Fibroblast of skin of right biceps (primary cell): Measurements from ENCODE around the gene STIM1.
"Not testable (repeated sequence)": the region's sequence is repeated elsewhere in the genome, so short reads cannot be mapped to it uniquely, and the experiment has no call there.

Experiments used
- DNase-seq: peaks from one replicate; pipeline ENCODE4 v3.0.0-alpha.2; 2013

Gene STIM1

DNA sequence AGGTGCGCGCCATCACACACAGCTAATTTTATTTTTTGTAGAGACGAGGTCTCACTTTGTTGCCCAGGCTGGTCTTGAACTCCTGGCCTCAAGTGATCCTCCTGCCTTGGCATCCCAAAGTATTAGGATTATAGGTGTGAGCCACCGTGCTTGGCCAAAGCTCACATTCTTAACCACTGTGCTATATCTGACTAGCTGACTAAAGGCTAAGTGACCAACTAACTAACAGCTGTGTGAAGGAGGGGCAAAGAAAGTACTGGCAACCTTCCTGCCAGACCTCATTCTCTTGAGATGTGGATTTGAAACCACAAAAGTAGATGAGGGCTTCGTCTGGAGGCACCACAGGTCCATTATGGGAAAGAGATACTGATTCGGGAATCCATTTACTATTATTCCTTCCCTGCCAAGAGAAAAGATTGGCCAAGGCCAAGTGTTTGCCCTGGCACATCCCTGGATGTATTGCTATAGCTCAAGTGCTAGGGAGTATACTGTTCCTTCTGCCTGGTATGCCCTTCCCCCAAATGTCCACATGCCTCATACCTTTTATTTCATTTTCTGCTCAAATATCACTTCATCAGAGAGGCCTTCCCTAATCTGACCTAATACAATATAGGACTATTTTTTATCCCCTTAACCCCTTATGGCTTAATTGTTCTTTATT, 186.4 kb downstream of the STIM1 start:
- DNase-seq: no peak

DNA sequence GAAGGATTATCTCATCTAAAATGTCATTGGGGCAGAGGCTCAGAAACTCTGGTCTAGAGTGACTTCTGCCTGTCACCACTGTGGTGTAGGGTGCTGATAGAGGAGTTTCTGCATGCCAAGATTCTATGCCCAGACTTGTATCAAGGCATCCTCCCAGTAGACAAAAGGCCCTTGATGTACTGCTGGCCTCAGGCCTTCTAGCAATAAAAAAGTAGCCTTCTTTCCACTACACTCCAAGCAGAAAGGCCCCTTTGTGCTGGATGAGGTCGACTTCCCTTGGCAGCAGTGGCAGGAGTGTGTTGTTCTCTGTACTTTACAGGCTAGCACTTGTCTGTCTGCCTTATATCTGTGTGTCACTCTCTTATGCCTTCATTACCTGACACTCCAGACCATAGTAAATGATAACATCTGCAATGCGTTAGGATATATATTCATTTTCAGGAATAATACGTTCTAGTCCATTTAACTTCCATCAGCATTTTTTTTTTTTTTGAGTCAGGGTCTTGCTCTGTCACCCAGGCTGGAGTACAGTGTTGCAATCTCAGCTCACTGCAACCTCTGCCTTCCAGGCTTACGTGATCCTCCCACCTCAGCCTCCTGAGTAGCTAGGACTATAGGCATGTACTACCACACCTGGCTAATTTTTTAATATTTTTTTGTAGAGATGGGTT, 189.6 kb downstream of the STIM1 start:
- DNase-seq: no peak

DNA sequence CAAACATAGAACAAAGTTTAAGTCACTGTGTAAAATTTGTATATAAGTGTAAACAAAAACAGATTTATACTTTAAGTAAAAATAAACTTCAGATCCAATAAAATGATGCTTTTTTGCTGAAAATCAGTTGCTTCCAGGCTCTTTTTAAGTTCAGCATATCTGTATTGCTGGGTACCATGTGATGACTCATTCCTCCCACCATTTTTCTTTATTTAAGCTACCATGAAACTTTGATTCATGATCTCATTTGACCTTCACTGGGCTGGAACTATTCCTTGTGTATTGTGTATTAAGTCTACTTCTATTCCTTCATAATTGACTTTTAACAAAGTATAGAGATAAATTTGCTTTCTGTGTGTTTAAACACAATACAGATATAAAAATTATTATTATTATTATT, 192.9 kb downstream of the STIM1 start:
- DNase-seq: no peak

DNA sequence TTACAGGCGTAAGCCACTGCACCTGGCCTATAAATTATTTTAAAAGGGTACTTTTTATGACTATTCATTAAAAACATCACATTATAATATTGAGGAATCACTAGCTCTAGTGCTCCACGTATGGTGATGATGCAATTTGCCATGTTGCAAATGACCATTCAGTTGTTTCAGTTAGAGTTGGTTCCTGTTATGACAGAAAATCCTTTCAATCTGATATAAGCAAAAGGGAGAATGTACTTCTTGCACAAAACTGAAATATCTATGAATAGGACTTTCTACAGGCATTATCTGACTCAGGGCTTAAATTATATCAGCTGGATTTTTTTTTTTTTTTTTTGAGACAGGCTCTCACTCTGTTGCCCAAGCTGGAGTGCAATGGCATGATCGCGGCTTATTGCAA, 193.5 kb downstream of the STIM1 start:
- DNase-seq: no peak

DNA sequence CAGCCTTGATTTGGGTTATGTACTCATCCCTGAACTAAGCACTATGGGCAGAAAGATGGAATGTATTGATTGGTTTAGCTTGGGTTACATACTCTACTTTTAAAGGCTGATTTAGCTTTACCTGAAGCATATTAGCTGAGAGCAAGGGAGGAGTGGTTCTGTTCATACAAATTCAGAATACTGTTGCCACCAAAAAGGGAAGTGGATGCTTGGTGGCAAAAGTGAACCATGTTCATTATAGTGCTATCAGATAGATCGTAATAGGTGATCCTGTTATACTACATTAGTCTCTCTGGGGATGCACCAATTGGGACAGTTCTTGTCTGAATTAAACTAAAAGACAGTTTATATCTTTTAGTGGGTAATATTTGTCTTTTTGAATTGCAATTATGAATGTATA, 194.7 kb downstream of the STIM1 start:
- no peak for DNase-seq

DNA sequence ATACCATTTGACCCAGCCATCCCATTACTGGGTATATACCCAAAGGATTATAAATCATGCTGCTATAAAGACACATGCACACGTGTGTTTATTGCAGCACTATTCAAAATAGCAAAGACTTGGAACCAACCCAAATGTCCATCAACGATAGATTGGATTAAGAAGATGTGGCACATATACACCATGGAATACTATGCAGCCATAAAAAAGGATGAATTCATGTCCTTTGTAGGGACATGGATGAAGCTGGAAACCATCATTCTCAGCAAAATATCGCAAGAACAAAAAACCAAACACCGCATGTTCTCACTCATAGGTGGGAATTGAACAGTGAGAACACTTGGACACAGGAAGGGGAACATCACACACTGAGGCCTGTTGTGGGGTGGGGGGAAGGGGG, 197.7 kb downstream of the STIM1 start:
- not testable (repeated sequence) for DNase-seq

DNA sequence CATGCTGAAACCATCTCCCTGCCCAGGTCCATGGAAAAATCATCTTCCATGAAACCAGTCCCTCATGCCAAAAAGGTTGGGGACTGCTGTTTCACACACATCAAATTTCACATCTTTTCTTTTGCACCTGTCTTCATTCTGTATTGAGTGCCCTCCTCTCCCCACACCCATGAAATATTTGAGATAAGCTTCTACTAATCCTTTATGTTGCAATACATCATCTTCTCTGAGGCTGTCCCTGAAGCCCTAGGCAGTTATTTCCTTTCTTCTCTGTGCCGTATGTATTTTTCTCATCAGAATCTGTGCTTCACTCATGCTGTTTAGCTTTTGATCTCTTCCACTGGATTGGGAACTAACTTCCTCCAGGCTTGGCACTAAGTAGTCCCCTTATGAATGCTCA, 199.2 kb downstream of the STIM1 start:
- DNase-seq: no peak

DNA sequence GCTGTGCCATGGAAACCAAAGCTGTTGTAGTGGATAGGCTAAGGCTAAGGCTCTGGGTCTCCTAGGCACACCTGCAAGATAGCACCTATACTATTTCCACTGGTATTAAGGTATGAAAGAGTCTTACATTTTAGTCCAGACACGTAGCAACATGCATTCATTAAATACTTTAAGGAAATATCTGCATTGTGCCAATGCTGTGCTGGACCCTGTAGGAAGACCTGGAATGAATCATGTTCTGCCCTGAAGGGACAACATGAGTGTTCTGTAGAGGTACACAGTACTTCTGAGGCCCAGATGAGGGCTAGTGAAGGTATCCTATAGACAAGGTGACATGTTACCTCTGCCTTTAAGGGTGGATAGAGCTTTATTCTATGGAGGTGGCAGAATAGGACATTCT, 204.0 kb downstream of the STIM1 start:
- no peak for DNase-seq

DNA sequence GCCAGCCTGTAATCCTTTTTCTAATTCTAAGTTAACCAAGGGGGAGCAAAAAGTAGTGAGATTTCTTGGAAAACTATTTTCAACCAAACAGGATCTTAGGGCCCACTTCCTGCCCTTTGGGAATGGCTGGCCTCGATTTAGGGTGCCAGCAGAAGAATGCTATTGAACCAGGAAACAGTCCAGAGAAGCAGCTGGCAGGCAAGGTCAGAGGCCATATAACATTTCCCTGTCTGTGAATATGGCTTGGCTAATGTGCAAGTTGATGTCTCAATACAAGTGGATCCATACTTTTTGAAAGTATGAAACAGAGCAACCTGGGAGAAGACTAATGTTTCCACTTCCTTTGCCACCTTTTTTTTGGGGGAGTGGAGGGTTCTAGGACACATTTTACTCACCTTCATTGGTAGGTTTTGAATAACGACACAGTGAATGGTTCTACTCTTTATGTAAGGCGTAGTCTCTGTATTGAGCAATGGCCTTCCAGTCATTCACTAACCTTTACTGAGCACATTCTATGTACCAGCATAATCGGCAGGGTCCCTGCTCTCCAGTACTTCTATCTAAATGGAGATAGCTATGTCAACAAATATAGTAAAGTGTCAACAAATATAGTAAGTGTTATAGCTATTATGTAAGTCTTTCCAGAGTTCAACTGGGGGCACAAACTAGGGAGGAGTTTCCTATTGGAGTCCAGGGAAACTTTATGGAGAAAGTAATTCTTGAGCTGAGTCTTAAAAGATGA, 204.9 kb downstream of the STIM1 start:
- no peak for DNase-seq

DNA sequence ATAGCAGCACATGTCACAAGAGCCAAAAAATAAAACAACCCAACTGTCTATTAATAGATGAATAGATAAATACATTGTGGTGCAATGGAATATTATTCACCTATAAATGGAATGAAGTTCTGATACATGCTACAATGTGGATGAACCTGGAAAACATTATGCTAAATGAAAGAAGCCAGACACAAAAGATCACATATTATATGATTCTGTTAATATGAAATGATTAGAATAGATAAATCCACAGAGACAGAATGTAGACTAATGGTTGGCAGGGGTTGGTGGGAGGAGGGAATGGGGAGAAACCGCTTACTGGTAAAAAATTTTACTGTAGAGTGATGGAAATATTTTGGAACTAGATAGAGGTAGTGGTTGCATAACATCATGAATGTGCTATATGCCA, 206.2 kb downstream of the STIM1 start:
- no peak for DNase-seq

DNA sequence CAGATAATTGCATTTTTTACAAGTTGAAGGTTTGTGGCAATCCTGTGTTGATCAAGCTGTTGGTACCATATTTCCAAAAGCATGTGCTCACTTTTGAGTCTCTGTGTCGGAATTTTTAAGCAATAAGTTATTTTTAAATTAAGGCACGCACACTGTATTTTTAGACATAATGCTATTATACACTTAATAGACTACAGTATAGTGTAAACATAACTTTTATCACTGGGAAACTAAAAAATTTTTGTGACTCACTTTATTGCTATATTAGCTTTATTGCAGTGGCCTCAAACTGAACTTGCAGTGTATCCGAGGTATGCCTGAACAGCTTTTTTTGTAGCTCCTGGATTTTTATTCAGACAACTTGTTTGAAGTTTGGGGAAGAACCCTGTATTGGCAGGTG, 207.9 kb downstream of the STIM1 start:
- peak; percentile 14 for DNase-seq

DNA sequence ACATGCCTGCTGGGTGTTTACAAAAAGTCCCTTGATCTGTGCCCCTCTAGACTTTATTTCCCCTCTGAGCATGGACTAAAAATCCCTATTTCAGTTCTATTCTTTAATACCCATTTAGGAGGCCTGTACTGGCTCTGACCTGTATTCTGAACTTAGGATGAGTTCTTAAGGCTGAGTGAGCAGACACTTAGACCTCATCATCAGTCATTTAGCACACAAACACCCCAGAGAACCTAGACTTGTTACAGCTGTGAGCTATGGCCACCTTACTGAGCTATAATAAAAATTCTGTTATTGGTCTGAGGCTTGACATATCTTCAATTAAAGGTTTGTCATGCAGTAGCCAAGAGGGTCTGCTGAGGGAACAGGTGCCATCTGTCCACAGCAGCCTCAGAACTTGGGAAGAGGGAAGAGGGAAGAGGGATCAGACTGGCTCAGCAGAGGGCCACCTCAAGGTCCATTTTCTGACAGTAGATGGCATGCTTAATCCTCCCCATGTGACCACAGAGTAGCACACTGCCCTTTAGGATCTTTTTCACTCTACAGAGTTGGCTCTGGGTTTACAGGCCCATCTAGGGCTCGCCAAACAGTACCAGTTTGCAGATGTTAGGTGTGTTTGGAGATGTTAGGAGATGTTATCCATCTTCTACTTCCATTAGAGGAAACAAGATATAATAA, 209.0 kb downstream of the STIM1 start:
- DNase-seq: no peak

DNA sequence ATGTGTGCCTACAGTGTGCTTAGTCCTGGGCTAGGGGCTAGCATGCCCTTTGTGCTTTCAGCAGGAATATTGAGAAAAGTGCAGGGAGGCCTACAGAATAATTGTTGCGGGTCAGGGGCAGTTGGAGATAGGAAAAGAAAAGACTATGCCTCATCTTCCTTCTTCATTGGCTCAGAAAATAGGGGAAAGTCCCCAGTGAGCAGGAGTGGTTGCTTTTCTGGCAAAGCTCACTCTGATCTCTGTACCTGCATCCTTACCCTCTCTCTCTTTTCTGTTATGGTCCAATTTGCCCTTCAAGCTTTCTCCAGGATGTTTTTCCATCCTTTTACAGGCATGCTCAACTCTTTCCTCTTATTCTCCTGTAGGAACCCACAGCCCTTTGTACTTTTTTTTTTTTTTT, 209.6 kb downstream of the STIM1 start:
- no peak for DNase-seq

DNA sequence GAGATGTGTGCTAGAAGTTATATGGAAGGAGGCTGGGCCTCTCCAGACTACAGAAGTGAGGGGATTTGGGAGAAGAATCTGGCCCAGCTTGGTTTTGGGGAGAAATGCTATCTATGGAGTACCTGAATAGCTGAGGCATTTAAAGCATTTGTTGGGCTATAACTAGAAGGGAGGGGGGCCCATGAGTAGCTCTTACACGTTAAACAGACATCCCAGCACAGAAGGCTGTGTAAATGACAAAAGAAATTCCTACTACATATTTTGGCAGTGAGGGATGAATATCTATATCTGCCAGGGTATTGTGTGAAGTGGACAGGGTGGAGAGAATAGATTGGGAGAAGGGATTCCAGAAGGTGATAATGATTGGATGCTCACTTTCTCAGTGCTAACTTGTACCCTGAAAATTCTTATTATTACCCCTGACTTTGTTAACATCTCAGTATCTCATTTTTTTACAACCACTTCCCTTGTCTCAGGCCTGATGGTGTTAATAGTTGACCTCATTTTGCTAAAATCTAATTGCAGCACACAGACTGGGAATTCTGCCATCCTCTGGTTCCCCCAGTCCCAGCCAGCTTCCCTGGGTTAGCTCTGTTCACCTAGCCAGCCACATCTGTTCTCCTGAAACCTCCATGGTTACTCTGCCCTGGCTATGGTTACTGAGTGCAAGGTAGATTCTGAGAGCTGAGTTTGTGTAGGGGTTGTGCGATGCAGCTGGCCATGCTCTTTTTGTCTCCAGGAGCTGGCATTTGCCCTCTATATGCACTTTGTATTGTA, 210.3 kb downstream of the STIM1 start:
- peak; percentile 31 for DNase-seq

DNA sequence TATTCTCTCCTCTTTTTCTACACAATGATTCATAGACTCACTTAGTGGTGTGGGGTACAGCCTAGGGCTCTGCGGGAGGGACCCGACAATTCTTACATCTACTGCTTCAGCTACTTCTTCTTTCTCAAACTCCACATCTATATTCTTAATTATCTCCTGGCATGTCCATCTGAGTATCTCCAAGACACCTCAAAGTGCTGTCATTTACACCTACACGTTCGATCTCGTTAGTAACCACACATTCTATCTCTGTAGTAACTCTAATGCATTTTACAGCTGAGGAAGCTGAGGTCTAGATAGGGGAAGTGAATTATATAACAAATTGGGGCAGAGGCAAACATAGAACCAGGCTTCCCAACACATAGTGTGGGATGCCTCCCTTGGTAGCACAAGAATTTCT, 211.4 kb downstream of the STIM1 start:
- DNase-seq: no peak

DNA sequence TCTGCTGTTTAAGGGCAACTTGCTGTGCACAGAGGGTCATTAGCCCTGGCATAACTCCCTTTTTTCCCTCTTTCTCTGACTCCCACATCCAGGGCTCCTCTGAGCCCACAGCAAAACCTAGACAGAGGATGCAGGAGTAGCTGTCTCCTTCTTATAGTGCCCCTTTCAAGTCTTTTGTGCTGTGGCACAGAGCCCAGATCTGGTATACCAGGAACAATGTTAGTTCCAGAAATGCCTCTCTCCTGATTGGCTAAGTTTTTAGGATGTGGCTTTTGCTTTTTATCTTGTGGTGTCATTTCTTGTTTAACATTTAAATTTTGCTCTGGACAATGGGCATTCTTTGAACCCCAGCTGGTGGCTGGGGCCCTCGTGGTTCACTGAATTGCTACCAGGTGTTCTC, 213.5 kb downstream of the STIM1 start:
- peak; percentile 27 for DNase-seq

DNA sequence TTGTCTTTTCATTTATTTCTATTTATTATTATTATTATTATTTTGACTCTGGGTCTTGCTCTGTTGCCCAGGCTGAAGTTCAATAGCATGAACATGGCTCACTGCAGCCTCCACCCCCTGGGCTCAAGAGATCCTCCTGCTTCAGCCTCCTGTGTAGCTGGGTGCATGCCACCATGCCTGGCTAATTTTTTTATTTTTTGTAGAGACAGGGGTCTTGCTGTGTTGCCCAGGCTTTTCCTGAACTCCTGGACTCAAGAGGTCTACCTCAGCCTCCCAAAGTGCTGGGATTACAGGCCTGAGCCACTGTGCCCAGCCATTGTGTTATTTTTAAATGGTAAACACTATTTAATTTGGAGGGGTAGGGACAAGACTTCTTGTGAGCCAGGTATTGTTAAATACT, 215.9 kb downstream of the STIM1 start:
- no peak for DNase-seq

DNA sequence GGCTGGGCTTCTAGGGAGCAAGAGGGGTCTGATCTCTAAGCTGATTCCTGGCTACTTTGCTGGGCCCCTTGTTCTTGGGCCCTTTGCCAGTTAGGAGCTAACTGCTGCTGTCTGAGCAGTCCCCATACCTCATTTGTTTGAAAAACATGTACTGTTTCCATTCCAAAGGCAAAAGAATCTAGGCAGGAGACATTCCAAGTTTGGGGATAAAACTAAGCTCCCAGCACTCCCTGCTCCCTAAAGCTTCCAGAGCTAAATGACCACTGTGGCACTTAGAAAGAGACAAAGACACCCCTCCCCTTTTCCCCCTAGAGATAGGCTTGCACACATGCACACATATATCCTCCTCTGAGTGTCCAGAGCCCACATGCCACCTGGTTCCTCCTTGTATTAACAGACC, 216.4 kb downstream of the STIM1 start:
- peak; percentile 18 for DNase-seq

DNA sequence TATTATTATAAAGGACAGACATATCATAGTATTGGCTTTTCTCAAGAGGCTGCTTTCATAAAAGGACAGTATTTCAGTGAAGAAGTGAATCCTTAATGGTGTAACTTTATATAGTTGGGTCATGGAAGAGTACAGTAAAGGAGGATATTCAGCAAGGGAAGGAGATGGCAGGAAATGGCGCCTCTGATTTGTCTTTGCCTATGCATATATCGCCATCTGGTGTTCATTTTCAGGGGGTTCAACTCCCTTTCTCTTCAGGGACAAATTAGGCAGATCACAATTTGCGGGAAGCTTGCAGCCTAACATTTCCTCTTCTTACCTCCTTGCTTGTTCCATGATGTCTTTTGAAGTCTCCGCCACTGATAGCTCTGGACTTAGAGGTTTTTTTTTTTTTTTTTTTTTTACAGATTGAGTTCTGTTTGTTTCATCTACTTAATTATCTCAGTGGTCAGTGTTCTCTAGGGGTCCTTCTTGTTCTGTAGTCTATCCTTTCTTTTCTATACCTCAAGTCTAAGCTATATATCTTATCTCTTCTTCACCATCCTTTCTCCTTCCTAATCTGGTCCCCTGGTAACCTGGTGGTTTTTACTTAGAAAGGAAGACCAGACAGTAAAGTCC, 217.3 kb downstream of the STIM1 start:
- peak; percentile 72 for DNase-seq

DNA sequence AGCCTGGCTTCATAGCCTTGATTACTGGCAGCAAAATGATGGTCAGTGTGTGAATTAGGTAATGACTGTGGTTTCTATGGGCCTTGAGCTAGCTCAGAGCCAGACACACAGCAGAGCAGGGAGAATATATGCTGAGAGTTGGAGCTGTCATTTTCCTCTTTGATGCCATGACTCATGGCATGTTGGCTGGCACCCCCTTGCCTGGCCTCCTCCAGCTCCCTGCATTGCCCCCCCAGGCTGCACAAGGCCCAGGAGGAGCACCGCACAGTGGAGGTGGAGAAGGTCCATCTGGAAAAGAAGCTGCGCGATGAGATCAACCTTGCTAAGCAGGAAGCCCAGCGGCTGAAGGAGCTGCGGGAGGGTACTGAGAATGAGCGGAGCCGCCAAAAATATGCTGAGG, 218.8 kb downstream of the STIM1 start:
- DNase-seq: no peak

DNA sequence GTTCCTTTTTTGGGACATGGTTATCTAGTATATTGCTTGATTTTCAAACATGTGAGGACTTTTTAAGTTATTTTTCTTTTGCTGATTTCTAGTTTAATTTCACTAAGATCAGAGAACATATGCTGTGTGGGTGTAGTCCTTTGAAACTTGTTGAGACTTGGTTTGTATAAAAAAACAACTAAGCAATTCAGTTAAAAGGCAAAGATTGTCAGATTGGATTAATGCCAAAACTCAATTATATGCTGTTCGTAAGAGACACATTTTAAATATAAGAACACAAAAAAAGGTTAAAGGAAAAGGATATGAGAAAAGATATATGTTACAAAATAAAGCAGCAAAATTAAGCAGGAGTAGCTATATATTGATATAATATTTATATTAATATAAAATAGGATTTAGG, 221.3 kb downstream of the STIM1 start:
- no peak for DNase-seq

DNA sequence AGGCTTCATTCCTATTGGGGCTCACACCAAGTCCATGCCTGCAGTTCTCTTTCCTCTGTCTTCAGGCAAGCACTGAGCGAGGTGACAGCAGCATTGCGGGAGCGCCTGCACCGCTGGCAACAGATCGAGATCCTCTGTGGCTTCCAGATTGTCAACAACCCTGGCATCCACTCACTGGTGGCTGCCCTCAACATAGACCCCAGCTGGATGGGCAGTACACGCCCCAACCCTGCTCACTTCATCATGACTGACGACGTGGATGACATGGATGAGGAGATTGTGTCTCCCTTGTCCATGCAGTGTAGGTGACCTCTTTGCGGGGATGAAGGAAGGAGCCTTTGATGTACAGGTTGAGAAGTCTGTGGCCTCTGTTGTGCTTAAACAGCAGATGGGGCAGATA, 227.7 kb downstream of the STIM1 start:
- DNase-seq: no peak
